SK-N-SH treated with all-trans-retinoic acid at 6 μM for 48 hours (cell line): ENCODE results near the gene PNPLA8.

Experiments used
- ATAC-seq: fragments of 200-7000 bp; cut with Tn5 transposase; 3 replicates; pipeline ENCODE4 v1.9.1; 2020; ENCODE audit warnings: mild to moderate bottlenecking, moderate library complexity
- ARNTL ChIP-seq: fragments of 450-650 bp; formaldehyde crosslinking; IDR thresholded peaks from 2 replicates; pipeline ENCODE4 v1.5.0; 2020; ENCODE audit warnings: low read depth, mild to moderate bottlenecking, moderate library complexity, borderline replicate concordance
- BACH2 ChIP-seq: fragments of 250-450 bp; sonication (Bioruptor Pico); IDR thresholded peaks from 2 replicates; pipeline ENCODE4 v1.9.0; 2021; ENCODE audit warnings: mild to moderate bottlenecking, borderline replicate concordance
- CREB5 ChIP-seq: fragments of 250-450 bp; sonication (Bioruptor Pico); IDR thresholded peaks from 2 replicates; pipeline ENCODE4 v1.5.1; 2020; ENCODE audit warnings: low read depth, mild to moderate bottlenecking, moderate library complexity
- CSDC2 ChIP-seq: fragments of 250-450 bp; sonication (Bioruptor Pico); IDR thresholded peaks from 2 replicates; pipeline ENCODE4 v1.5.0; 2020; ENCODE audit warnings: mild to moderate bottlenecking, moderate library complexity
- ESRRG ChIP-seq: fragments of 250-450 bp; sonication (Bioruptor Pico); IDR thresholded peaks from 2 replicates; pipeline ENCODE4 v1.6.1; 2021; ENCODE audit warnings: mild to moderate bottlenecking
- GLIS3 ChIP-seq: fragments of 250-450 bp; sonication (Bioruptor Pico); IDR thresholded peaks from 2 replicates; pipeline ENCODE4 v1.5.0; 2020; ENCODE audit warnings: mild to moderate bottlenecking, moderate library complexity
- ISL1 ChIP-seq: fragments of 250-450 bp; sonication (Bioruptor Pico); IDR thresholded peaks from 2 replicates; pipeline ENCODE4 v2.1.2; 2022; ENCODE audit warnings: mild to moderate bottlenecking, moderate library complexity
- OSR1 ChIP-seq: fragments of 250-450 bp; sonication (Bioruptor Pico); IDR thresholded peaks from 2 replicates; pipeline ENCODE4 v1.8.0; 2022; ENCODE audit warnings: moderate library complexity, mild to moderate bottlenecking, inconsistent platforms
- PPARA ChIP-seq: fragments of 250-450 bp; sonication (Bioruptor Pico); IDR thresholded peaks from 2 replicates; pipeline ENCODE4 v1.5.0; 2020; ENCODE audit warnings: mild to moderate bottlenecking, borderline replicate concordance
- RARB ChIP-seq: fragments of 250-450 bp; sonication (Bioruptor Pico); IDR thresholded peaks from 2 replicates; pipeline ENCODE4 v1.8.0; 2021; ENCODE audit warnings: mild to moderate bottlenecking, moderate library complexity
- TCF4 ChIP-seq: fragments of 250-450 bp; sonication (Bioruptor Pico); IDR thresholded peaks from 2 replicates; pipeline ENCODE4 v1.8.0; 2021; ENCODE audit warnings: mild to moderate bottlenecking, moderate library complexity, borderline replicate concordance
- TOX ChIP-seq: fragments of 250-450 bp; sonication (Bioruptor Pico); IDR thresholded peaks from 2 replicates; pipeline ENCODE4 v1.8.0; 2021; ENCODE audit warnings: mild to moderate bottlenecking, moderate library complexity, borderline replicate concordance
- TSHZ2 ChIP-seq: fragments of 250-450 bp; sonication (Bioruptor Pico); IDR thresholded peaks from 2 replicates; pipeline ENCODE4 v1.5.0; 2020; ENCODE audit warnings: mild to moderate bottlenecking, moderate library complexity
- ZC3H10 ChIP-seq: fragments of 250-450 bp; sonication (Bioruptor Pico); IDR thresholded peaks from 2 replicates; pipeline ENCODE4 v1.5.1; 2021; ENCODE audit warnings: mild to moderate bottlenecking, moderate library complexity
- ZFP30 ChIP-seq: fragments of 450-650 bp; formaldehyde crosslinking; IDR thresholded peaks from 2 replicates; pipeline ENCODE4 v1.5.0; 2022; ENCODE audit warnings: mild to moderate bottlenecking, moderate library complexity
- ZNF70 ChIP-seq: fragments of 450-650 bp; formaldehyde crosslinking; IDR thresholded peaks from 2 replicates; pipeline ENCODE4 v1.5.0; 2020; ENCODE audit warnings: mild to moderate bottlenecking, moderate library complexity
- ZNF8 ChIP-seq: fragments of 450-650 bp; formaldehyde crosslinking; IDR thresholded peaks from 2 replicates; pipeline ENCODE4 v1.5.0; 2020; ENCODE audit warnings: mild to moderate bottlenecking, moderate library complexity
- TF ChIP-seq, protein P1 (sequence below): fragments of 250-450 bp; sonication (Bioruptor Pico); IDR thresholded peaks from 2 replicates; pipeline ENCODE4 v1.5.1; 2021; ENCODE audit warnings: mild to moderate bottlenecking, moderate library complexity
- TF ChIP-seq, protein P2 (sequence below): fragments of 250-450 bp; sonication (Bioruptor Pico); IDR thresholded peaks from 2 replicates; pipeline ENCODE4 v1.8.0; 2021; ENCODE audit warnings: low read depth, mild to moderate bottlenecking, moderate library complexity, borderline replicate concordance

The PNPLA8 gene

GRCh38 chr7:108455998-108456677 lies 69.8 kb downstream of the PNPLA8 start, which contains the start of gene NRCAM:
NRCAM (minus strand) TSS chr7:108456436; CDS start chr7:108240064, 216,372 bp downstream.
- TF ChIP-seq RARB (CRISPR knock-in tag): no peak
- TF ChIP-seq TSHZ2 (CRISPR knock-in tag): no peak
- no peak for TF ChIP-seq TOX
- TF ChIP-seq TCF4: no peak
- no peak for TF ChIP-seq CSDC2 (CRISPR knock-in tag)
- TF ChIP-seq CREB5 (CRISPR knock-in tag): no peak
- TF ChIP-seq GLIS3 (CRISPR knock-in tag): no peak
- TF ChIP-seq ARNTL (CRISPR knock-in tag): no peak
- TF ChIP-seq PPARA (CRISPR knock-in tag): no peak
- no peak for TF ChIP-seq ZNF70
- TF ChIP-seq, protein P1, sequence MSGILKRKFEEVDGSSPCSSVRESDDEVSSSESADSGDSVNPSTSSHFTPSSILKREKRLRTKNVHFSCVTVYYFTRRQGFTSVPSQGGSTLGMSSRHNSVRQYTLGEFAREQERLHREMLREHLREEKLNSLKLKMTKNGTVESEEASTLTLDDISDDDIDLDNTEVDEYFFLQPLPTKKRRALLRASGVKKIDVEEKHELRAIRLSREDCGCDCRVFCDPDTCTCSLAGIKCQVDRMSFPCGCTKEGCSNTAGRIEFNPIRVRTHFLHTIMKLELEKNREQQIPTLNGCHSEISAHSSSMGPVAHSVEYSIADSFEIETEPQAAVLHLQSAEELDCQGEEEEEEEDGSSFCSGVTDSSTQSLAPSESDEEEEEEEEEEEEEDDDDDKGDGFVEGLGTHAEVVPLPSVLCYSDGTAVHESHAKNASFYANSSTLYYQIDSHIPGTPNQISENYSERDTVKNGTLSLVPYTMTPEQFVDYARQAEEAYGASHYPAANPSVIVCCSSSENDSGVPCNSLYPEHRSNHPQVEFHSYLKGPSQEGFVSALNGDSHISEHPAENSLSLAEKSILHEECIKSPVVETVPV (CRISPR knock-in tag): no peak
- TF ChIP-seq, all 23 proteins: peak for 0
- peak; percentile 21 for ATAC-seq

GRCh38 chr7:108455551-108455997 lies 70.4 kb downstream of the PNPLA8 start:
- peak; percentile 35 for ATAC-seq

More at GRCh38 chr7:108455551-108455997, 70.4 kb downstream of the PNPLA8 start:
- TF ChIP-seq, protein P2, sequence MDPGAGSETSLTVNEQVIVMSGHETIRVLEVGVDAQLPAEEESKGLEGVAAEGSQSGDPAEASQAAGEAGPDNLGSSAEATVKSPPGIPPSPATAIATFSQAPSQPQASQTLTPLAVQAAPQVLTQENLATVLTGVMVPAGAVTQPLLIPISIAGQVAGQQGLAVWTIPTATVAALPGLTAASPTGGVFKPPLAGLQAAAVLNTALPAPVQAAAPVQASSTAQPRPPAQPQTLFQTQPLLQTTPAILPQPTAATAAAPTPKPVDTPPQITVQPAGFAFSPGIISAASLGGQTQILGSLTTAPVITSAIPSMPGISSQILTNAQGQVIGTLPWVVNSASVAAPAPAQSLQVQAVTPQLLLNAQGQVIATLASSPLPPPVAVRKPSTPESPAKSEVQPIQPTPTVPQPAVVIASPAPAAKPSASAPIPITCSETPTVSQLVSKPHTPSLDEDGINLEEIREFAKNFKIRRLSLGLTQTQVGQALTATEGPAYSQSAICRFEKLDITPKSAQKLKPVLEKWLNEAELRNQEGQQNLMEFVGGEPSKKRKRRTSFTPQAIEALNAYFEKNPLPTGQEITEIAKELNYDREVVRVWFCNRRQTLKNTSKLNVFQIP: no peak
- no peak for TF ChIP-seq GLIS3 (CRISPR knock-in tag)
- TF ChIP-seq ISL1 (CRISPR knock-in tag): no peak
- no peak for TF ChIP-seq BACH2 (CRISPR knock-in tag)
- TF ChIP-seq ZC3H10 (CRISPR knock-in tag): no peak
- no peak for TF ChIP-seq ZFP30
- TF ChIP-seq ESRRG: no peak
- TF ChIP-seq CREB5 (CRISPR knock-in tag): no peak
- TF ChIP-seq TOX: no peak
- no peak for TF ChIP-seq ZNF8
- TF ChIP-seq ZNF70: no peak
- no peak for TF ChIP-seq PPARA (CRISPR knock-in tag)
- TF ChIP-seq OSR1 (CRISPR knock-in tag): no peak
- TF ChIP-seq CSDC2 (CRISPR knock-in tag): no peak
- no peak for TF ChIP-seq ARNTL (CRISPR knock-in tag)
- TF ChIP-seq RARB (CRISPR knock-in tag): no peak
- TF ChIP-seq, all 23 proteins: peak for 0
